COLO829 (cell line): ENCODE data around the gene DNAJC4.
A peak's percentile ranks its signal among the peaks of the same experiment; 100 is the strongest.

Experiments used
- DNase-seq: peaks from one replicate; pipeline ENCODE4 v3.0.0; 2012; ENCODE audit warnings: low spot score

The DNAJC4 gene

GRCh38 chr11:64230171-64230984 lies at the start of gene DNAJC4:
TSS of gene DNAJC4 (plus strand) at chr11:64230548. CDS start at chr11:64230855, 307 bp downstream.
- peak; percentile 74 for DNase-seq

GRCh38 chr11:64180891-64181290 lies 49.5 kb upstream of the DNAJC4 start:
- DNase-seq: no peak

- peak; percentile 70 for DNase-seq
These were observed 48.6 kb upstream of the DNAJC4 start for GRCh38 chr11:64181506-64182411.

GRCh38 chr11:64183890-64184289 lies 46.5 kb upstream of the DNAJC4 start:
- DNase-seq: no peak

- no peak for DNase-seq
These were observed 45.1 kb upstream of the DNAJC4 start for GRCh38 chr11:64185175-64185692.

GRCh38 chr11:64185693-64186491 lies 44.5 kb upstream of the DNAJC4 start, which contains the start of gene STIP1:
TSS of gene STIP1 (plus strand) at chr11:64186171. CDS start at chr11:64186262, 91 bp downstream.
- DNase-seq: peak; percentile 99

- DNase-seq: no peak
These were observed 43.7 kb upstream of the DNAJC4 start for GRCh38 chr11:64186492-64187165.

GRCh38 chr11:64192434-64192833 lies 37.9 kb upstream of the DNAJC4 start:
- no peak for DNase-seq

- DNase-seq: no peak
These were observed 33.7 kb upstream of the DNAJC4 start for GRCh38 chr11:64196626-64197025.

- DNase-seq: no peak
These were observed 31.8 kb upstream of the DNAJC4 start for GRCh38 chr11:64198511-64198910.

GRCh38 chr11:64201543-64201942 lies 28.8 kb upstream of the DNAJC4 start:
- no peak for DNase-seq

- no peak for DNase-seq
These were observed 27.4 kb upstream of the DNAJC4 start for GRCh38 chr11:64202992-64203391.

- DNase-seq: no peak
These were observed 26.8 kb upstream of the DNAJC4 start for GRCh38 chr11:64203421-64204079.

GRCh38 chr11:64204080-64204440 lies 26.3 kb upstream of the DNAJC4 start:
- DNase-seq: no peak

- DNase-seq: peak; percentile 88
These were observed 25.8 kb upstream of the DNAJC4 start for GRCh38 chr11:64204464-64204989.

GRCh38 chr11:64206457-64207255 lies 23.7 kb upstream of the DNAJC4 start, which contains the start of gene FERMT3:
TSS of gene FERMT3 (plus strand) at chr11:64206721. CDS start at chr11:64207365, 644 bp downstream.
- no peak for DNase-seq

- DNase-seq: no peak
These were observed 22.9 kb upstream of the DNAJC4 start for GRCh38 chr11:64207256-64208085.

GRCh38 chr11:64208086-64208795 lies 22.1 kb upstream of the DNAJC4 start:
- DNase-seq: no peak
